GM21360 (cell line): Measurements from ENCODE around the gene TPRG1L.

Experiments
- ATAC-seq: cut with Tn5 transposase; IDR thresholded peaks from one replicate; pipeline ENCODE4 v1.9.1; 2021; ENCODE audit warnings: mild to moderate bottlenecking, moderate library complexity; ENCODE audit not compliant: unreplicated experiment

The TPRG1L gene

GRCh38 chr1:3677484-3677883, 52.7 kb downstream of the TPRG1L start:
- ATAC-seq = no peak

- ATAC-seq = no peak
These were observed 53.7 kb downstream of the TPRG1L start for GRCh38 chr1:3678361-3679097.

- no peak for ATAC-seq
These were observed 54.3 kb downstream of the TPRG1L start for GRCh38 chr1:3679098-3679555.
